ENCODE results near the gene PRRG4. TPM values are rescaled to one million over a fixed set of nuclear protein-coding genes. Genes with fewer than 3 reads are reported as not detected.

PRRG4 gene
- total RNA-seq, 1 donor from 2014 or later = under 0.01 TPM

DNA sequence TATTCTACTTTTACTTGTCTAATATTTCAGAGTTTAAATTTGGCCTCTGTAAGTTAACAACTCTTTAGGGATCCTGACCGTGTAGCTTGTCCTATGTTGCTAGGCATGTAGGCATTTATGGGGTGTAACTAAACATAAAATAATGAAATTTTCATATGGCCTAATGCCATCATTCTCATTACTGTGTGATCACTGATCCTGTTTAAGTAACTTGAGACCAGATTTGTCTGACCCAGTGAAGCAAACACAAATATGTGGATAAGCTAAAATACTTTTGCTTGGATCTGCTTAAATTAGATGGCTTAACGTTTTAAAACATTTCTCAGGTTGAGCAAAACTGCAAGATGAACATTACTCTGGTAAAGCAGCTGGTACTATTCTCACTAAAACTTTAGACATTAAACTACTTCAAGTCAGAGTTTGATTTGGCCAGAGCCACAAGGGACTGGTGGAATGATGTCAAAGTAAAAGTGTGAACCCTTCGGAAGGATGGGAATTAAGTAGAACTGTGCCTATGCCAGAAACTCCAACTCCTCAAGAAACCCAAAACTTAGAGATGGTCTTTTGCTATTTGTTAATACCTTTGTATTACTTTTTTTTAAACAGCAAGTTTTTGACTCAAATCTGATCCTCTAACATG is 75.4 kb downstream of the PRRG4 start:
- FAIRE-seq (no peak), DNase-seq (ENCODE audit: low spot score in 2 of 2) (no peak)

Other genes starting within 250 kb of the PRRG4 start
- 148 TPM for gene EIF3M, start 246.1 kb upstream of the PRRG4 start, total RNA-seq
- gene CCDC73, start 35.3 kb upstream of the PRRG4 start, total RNA-seq = not detected
- gene QSER1, start 62.9 kb downstream of the PRRG4 start, total RNA-seq = 45.2 TPM
- gene DEPDC7, start 186.0 kb downstream of the PRRG4 start, total RNA-seq = 1.6 TPM
- gene TCP11L1, start 209.6 kb downstream of the PRRG4 start, total RNA-seq = 25.3 TPM

All from frontal cortex (tissue), 4 donors.